CD4-positive, alpha-beta T cell treated with Interleukin-6 at 100 ng/mL for 8 hours (primary cell): ENCODE results near the gene TRDMT1.

Experiments
- DNase-seq: peaks from one replicate; pipeline ENCODE4 v3.0.0-alpha.2; 2020; ENCODE audit warnings: mixed read lengths, low spot score

TRDMT1 gene

GRCh38 chr10:17098012-17098411 lies 103.5 kb downstream of the TRDMT1 start:
- no peak for DNase-seq
